HG02642 (cell line): Measurements from ENCODE around the gene IL1RAPL2.

Experiments used
- ATAC-seq: cut with Tn5 transposase; IDR thresholded peaks from one replicate; pipeline ENCODE4 v1.9.1; 2021; ENCODE audit warnings: mild to moderate bottlenecking; ENCODE audit not compliant: unreplicated experiment, poor library complexity

IL1RAPL2 gene

DNA sequence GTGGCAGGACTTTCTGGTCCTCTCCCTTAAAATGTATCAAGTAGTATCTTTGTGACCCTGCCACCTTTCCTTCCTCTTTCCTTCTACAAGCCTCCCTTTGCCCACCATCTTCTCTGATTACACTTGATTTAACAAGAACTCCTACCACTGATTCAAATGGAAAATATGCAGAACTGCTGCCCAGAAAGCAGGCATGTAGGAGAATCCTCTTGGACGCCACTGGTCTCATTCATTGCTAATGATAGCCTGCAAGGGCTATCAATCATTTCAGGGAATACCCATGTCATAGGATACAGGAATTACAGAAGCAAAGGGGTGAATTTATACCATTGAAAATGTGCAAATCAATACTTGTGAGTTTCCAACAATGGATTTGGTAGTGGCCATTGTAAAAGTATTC, 961.8 kb downstream of the IL1RAPL2 start:
- ATAC-seq: no peak

DNA sequence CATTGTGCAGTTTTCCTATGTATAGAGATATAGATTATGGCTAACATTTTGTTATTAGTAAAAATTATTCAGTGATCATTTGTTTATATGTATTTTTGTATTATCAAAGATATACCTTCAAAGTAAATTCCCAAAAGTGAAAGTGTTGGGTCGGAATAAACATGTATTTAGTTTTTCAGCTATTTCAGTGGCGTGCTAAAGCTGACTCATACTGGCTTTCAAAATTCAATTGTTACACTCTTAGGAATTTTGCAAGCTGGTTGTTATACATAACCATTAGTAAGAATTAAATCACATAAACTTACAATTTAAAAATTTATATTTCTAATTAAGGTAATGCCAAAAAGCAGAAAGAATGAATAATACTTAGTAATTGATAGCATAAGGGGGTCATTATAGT, 968.0 kb downstream of the IL1RAPL2 start:
- ATAC-seq: no peak

DNA sequence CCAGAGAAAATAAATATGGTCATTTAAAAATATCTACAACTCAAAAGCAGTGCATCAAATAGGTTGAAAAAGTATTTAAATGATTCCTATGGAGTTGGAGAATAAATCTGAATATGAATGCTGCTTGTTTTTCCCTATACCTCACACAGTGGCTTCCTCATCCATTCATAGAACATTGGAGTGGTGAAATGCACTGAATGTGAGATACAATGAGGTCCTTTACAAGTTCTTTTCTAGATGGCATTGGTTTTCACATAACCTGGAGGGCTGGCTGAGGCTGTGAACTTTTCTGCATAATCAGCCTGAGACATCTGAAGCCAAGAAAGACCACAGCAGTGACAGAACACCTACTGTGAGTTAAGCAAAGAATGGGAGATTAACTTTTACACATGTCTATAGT, 977.3 kb downstream of the IL1RAPL2 start:
- ATAC-seq: no peak

DNA sequence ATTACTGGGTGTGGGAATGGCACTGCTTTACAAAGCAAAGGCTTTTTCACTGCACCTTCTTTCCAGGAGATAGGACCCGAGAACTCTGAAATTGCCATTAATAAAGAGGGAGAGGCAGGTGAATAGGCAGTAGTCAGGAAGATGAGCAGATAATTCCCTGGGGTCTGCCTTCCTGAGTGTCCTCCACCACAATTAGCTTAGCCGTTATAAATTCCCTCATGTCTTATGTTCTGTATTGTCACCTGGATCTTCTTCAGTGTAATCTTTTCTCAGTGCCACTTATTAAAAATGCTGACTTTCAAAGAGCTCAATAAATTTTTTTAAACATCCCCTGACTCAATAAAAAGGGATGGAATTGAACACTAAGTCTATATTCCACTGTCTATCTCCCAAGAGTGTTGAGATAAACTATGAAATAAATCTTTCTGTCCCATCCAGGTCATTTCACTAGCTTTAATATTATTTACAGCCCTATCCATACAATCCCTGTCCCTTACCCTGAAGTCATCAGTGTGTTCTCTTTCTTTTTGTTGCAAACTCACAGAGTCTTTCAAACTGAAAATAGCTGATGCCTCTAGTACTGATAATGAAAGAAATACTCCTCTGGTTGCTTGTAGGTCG, 984.2 kb downstream of the IL1RAPL2 start:
- ATAC-seq: no peak

DNA sequence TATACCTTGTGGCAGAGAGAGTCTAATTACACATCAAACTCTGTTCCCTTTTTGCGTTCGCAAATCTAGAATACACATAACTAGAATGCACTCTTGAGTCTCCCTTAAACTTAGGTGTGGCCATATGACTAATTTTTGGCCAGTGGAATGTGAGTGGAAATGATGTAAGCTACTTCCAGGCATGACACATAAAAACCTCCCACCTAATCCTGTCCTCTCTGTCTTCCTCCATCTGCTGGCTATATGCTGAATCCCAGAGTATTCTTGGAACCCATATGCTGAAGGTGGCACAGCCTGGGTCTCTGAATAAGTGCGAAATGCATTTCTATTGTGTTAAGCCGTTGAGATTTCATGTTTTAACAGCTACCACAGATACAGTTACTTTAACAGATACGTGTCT, 986.4 kb downstream of the IL1RAPL2 start:
- no peak for ATAC-seq

DNA sequence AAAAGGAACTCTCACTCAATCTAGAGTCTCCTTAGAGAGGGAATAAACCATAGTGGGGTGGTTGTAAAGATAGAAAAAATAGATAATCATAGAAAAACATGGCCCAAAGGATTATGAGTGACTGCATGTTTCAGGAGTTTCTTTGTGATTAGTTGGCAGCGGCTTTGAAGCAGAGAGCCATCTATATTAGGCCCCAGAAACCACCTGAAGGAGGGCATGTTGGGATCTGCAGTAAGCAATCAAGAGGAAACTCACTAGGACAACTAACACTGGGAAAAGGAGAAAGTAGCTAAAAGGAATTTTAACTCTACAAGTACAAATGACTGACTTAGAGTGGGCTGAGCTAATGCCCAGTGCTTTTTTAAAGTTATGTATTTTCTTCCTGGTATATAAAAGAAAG, 987.1 kb downstream of the IL1RAPL2 start:
- no peak for ATAC-seq

DNA sequence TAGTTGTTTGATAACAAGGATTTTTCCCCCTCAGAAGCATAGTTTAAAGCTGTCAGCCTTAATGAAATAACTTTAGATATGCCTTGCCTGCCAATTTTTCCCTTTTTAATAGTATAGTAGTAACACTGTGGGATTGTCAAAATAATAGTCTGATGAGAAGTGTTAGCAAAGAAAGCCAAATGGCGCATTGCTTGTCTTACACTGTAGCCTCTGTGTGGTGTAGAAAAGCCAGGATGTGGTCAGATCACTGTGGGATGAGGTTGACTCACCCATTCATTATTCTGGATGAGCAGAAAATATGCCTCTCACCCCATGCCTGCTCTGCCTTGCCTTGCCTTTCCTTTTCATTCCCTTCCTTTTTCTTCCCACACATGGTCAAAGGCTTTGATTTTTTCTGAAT, 998.5 kb downstream of the IL1RAPL2 start:
- no peak for ATAC-seq

DNA sequence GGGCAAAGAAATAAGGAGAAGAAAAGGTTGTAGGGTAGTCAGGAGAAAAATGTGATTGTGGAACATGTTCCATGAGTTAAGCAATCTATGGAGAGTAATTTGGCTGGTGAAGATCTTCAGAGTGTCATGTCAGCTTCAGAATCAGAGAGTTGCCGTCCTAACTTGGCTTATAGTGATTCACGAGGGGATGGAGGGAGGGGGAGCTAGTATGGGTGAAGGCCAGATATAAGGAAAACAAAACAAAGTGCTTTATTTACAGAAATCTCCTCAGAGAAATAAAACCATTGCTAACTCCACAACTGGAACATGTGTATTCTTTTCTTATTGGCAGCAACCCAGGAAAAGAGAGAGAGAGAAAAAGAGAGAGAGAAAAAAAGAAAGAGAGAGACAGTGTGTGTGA, 999.9 kb downstream of the IL1RAPL2 start:
- no peak for ATAC-seq

DNA sequence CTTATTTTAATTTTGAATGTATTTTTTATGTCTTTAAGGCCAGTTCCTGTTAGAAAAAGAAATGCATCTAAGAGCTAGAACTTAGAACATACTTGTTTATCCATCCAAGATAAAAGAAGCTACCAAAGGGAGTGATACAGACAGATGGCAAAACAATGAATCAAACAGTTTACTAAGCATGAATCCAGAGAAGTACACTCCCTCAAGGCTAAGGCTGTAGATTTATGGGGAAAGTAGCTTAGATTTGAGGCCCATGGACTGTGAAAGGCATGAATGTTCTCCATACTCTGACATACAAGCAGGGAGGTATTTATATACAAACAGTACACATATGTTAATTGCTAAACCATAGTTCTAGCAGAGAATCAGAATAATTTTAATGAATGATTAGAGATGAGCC, 1001.1 kb downstream of the IL1RAPL2 start:
- no peak for ATAC-seq

DNA sequence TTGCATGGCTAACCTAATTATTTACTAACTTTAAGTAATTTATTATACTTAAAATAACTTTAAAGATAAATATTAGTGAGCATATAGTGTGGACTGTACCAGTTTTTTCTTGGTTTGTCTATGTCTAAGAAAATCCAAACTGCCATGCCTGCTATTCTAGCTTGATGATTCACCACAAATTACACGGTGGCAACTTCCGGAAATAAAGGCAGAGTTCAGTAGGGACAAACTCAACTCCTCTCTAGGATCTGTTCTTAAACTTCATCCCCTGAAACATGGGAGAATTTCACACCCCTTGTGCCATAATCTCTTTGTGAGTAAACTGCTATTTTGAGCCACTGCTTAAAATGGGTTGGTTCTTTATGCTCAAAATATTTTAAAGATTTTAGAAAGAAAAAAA, 1042.7 kb downstream of the IL1RAPL2 start:
- ATAC-seq: no peak

DNA sequence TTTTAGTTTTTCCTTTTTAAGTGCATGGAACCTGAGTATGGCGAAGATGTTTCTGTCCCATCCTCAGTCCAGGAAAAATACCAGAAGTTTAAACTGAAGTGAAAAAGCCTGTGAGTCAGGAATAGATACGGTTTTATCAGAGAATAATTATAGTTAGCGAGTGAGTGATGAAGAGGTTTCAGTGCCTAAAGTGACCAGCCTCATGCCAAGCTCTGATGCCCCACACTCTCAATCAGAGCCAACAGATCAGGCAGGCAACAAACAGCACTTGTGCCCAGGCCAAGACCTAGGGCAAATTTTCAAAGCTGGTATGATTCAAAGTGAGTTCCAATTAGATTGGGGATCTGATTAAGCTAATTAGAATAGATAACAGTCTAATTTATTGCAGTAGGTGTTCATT, 1043.5 kb downstream of the IL1RAPL2 start:
- no peak for ATAC-seq

DNA sequence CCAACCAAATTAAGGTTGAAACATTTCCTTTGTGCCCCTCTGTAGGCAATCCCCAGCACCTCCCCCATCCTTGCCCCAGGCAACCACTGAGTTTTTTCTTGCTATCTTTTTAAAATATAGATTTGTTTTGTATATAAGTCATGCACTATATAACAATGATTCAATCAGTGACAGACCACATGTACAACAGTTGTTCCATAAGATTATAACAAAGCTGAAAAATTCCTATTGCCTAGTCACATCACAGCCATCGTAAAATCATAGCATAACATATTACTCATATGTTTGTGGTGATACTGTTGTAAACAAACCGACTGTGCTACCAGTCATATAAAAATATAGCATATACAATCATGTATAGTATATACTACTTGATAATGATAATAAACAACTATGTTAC, 1044.4 kb downstream of the IL1RAPL2 start:
- no peak for ATAC-seq

DNA sequence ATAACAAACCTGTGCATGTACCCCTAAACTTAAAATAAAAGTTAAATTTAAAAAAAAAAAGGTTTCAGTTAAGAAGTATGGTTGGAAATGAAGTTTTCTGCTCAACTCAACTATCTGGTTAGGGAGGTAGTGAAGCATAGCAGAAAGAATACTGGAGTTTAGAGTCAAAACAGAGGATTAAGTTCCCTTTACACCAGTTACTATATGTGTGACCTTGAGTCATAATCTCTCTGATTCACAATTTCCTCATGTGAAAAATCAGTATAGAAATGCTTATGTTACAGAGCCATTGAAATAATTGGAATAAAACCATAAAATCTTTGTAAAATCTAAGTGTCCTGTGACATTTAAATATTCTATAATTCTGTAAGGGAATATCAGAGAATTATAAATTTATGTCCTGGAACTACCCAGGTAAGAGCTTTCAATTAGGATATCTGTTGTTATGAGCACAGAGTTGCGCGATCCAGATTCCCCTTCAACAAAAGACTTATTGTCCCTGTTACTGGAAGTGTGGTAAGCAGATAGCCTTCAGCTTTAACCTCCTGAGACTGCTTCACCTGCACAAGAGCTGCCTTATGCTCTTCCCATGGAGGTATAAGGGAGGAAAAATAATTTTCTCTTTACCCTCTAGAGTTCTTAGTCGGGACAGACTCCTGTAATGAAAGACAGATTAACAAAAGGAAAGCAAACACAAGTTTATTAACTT, 1052.5 kb downstream of the IL1RAPL2 start:
- ATAC-seq: no peak

DNA sequence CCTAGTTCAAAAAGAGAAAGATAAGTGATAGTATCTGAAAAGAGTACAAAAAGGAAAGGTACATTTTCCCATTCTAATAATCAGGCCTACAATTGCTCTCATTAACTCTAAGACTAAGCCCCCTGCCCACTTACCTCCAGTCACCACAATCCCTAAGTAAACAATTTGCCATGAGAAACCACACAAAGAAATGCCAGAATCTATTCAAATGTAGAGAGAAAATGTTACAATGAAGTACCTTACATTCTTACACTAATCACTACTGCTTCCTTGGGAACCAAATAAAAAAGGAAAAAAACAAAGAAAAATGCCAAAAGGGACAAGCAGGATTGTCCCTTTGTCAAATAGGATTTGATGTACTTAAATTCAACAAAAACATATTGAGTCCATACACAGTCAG, 1068.2 kb downstream of the IL1RAPL2 start:
- no peak for ATAC-seq

DNA sequence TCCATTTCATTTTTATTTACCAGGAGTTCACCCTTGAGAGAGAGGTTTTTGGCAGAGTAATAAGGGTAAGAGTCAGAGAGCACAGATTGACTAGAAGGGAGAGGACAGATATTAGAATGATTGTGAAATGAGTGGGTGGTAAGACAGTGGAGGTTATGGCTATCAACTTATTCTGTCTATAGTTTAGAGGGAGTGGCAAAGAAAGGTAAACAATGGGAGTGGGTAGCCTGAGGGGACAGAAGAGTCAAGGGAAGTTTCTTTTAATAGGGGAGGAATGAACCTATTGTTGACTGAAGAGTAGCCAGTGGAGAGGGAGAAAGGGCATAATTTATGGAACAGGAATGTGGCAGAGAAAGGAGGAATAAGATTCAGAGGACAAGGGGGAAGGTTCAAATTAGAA, 1069.8 kb downstream of the IL1RAPL2 start:
- no peak for ATAC-seq

DNA sequence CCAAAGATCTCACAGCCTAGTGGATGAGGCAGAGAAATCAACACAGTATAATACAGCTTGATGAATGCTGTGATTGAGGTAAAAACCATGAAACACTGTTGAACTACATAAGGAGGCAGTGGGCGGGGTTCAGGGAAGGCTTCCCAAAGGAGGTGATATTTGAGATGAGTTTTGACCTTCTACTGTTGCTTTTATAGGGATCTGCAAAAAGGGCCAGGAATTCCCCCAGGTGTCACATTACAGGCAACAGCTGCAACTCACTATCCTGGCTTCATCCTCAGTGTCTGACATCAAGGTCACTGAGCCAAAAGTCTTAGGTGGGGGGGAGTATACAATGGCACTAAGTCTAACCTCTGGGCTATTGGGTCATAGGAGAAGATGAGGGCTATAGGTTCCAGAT, 1070.7 kb downstream of the IL1RAPL2 start:
- no peak for ATAC-seq

DNA sequence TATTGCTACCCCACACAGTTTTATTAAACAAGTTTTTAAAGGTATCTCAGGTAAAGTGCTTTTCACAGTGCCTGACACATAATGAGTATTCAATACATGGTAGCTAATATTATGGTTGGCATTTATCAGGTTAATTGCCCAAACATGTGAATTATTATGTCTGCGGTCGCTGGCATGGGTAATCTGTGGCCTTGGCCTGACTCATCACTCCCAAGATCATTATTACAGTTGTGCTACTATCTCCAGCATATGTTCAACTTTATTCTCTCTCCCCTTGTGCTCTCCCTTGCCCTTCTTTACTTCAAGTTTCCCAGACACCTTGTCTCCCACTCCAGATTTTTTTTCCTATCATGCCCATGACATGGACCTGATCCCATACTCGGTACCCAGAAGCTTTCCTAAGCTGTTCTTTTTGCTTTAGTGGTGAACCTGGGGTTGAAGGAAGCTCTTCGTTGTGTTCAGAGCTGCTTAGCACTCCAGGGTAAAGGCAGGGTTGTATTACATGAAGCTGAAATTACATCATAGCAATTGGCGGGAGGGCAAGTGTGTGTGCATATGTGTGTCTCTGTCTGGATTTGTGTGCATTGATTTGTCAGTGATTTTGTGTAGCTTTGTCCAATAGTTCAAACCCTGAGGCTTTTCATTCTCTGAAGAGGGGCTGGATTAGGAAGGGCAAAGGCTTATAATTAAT, 1079.8 kb downstream of the IL1RAPL2 start:
- ATAC-seq: no peak

DNA sequence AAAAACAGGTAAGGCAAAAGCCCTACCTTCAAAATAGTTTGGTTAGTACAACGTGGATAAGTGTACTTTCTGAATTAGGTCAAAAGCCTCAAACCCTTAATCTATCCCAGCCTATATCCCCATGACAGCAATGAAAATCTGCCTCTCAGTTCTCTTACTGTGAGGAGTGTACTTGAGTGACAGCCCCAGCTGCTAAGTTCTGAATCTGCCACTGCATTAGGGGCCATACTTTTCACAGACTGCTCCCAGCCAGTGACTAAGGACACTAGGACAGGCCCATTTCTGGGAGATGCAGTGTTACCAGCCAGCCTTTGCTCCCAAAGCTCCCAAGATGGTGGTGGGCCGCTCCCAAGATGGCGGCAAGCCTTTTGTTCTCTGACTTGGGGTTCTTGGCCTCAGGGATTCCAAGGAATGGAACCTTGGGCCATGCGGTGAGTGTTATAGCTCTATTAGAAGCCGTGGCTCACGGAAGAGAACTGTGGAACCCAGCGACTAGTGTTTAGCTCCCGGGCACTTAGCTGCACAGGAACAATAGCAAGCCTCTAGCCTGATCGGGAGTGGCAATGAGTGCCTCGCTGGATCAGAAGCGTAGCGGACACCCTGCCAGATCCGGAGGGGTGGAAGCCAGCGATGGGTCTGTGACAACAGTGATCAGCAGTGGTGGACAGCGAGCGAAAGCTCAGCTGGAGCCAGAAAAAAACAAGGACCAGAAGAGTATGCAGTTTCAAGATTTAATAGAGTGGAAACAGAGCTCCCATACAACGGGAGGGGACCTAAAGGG, 1080.8 kb downstream of the IL1RAPL2 start:
- no peak for ATAC-seq

DNA sequence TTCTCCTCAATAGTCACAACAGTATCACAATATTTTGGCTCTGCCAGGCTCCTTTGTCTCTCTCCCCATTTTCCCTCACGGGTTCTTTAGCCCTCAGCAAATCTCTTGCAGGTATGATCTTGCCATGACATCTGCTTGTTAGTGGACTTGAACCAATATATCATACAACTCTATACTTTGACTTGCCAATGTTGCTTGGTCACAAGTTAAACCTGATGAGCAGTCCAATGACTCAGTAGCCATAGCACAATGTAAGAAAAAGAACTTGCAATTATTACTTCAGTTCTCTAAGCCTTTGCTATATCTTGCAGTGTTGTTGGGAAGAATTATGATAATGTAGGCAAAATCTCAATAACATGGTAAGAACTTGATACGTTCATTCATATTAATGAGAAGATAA, 1081.8 kb downstream of the IL1RAPL2 start:
- no peak for ATAC-seq

DNA sequence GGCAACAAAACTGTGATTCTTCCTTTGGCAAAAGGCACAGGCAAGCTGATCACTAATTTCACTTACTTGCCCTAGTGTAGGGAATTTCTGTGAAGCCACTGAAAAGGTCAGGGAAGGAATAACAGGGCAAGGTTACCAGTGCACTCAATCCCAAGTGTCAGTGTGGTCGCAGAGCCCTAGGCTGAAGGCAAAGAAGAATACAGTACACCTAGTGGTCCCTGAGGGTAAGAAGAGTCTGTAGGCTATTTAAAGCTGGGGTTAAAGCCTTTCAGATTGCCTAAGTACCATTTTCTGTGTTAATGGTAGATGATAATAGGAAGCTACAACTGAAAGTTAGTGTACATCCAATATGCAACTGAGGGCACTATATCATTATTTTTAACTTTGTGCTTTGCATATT, 1082.7 kb downstream of the IL1RAPL2 start:
- ATAC-seq: no peak

DNA sequence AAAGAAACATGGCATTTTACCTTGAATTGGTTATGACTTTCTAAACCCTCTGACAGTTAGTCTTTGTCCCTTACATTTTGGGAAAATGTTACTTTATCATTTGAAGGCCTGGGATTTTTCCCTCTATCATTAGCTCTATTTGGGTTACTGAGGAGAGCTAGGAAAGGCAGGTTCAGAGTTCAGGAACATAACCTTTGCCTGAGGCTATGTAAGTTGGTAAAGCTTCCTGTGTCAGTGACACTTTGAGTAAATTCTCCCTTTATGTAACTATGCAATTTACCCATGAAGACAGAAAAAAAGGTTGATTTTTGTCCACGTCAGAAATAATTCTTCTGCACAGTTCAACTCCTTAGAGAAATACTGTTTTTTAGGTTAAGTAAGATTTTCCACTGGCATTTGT, 1084.6 kb downstream of the IL1RAPL2 start:
- ATAC-seq: no peak
